ENCODE data around the gene IFI6. TPM values are rescaled to one million over a fixed set of nuclear protein-coding genes. Genes with fewer than 3 reads are reported as not detected.

The IFI6 gene
- total and polyA plus RNA-seq, 2 of the 13 experiments (the other 11 are each of a cell fraction or from before 2014, with no cell fraction given), result 12.9 to 13.2 TPM

DNA sequence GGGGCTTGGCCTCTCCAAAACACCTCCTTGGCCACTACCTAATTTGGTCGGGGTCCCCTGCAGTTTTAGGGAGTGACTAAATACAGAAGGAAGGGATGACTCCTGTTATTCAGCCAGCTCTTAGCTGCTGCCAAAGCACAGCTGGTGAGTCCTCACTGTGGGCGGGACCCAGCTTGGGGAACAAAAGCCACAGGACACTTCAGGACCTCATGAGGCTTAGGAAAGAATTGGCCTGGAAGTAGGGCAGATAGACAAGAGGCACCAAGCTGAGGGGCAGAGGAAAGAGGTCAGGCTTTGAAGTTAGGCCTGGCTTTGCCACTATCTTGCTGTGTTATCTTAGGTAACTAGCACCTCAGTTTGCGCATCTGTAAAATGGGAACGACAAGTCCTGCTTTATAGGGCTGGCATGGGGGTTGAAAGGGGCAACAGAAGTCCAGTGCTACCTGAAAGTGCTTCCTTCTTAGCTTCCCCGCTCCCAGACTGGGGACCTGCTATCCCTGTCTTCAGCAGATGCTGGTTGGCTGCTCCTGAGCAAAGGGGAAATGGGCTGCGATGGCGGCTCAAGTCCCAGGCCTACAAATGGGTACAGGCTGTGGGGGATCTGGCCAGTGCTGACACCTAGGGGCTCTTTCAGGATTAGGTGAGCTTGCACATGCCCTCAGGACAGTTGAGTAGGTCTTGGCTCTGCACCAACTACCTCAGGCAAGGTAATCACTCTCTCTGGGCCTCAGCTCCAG is 15.7 kb downstream of the IFI6 start (continued):
- no peak for TF ChIP-seq FOXP4 (CRISPR knock-in tag; IDR thresholded peaks at IDR 0.05)
- TF ChIP-seq ZBTB33 (CRISPR knock-in tag; IDR thresholded peaks at IDR 0.05), result 0 out of 2 replicates have a peak, but pooled peaks have one; percentile 12
- TF ChIP-seq PPARG (CRISPR knock-in tag; conservative IDR thresholded peaks at IDR 0.05), result no peak
- no peak for TF ChIP-seq ZNF850 (CRISPR knock-in tag; conservative IDR thresholded peaks at IDR 0.05)
- no peak for TF ChIP-seq THAP11 (CRISPR knock-in tag; IDR thresholded peaks at IDR 0.05)
- peak; percentile 79; the same call in 1 of the 2 replicates for TF ChIP-seq CHD4 (IDR thresholded peaks at IDR 0.05; ENCODE audit: borderline replicate concordance, low read length)
- no peak for TF ChIP-seq ZNF556 (CRISPR knock-in tag; IDR thresholded peaks at IDR 0.05; ENCODE audit: borderline replicate concordance)
- peak; percentile 97 for TF ChIP-seq ZNF629 (CRISPR knock-in tag; conservative IDR thresholded peaks at IDR 0.05)
- 0 out of 2 replicates have a peak, but pooled peaks have one; percentile 25 for TF ChIP-seq HDAC2 (CRISPR knock-in tag; IDR thresholded peaks at IDR 0.05)
- TF ChIP-seq ZNF407 (CRISPR knock-in tag; IDR thresholded peaks at IDR 0.05; ENCODE audit: not compliant biosample characterization), result no peak
- TF ChIP-seq, protein P1, sequence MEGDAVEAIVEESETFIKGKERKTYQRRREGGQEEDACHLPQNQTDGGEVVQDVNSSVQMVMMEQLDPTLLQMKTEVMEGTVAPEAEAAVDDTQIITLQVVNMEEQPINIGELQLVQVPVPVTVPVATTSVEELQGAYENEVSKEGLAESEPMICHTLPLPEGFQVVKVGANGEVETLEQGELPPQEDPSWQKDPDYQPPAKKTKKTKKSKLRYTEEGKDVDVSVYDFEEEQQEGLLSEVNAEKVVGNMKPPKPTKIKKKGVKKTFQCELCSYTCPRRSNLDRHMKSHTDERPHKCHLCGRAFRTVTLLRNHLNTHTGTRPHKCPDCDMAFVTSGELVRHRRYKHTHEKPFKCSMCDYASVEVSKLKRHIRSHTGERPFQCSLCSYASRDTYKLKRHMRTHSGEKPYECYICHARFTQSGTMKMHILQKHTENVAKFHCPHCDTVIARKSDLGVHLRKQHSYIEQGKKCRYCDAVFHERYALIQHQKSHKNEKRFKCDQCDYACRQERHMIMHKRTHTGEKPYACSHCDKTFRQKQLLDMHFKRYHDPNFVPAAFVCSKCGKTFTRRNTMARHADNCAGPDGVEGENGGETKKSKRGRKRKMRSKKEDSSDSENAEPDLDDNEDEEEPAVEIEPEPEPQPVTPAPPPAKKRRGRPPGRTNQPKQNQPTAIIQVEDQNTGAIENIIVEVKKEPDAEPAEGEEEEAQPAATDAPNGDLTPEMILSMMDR (CRISPR knock-in tag; IDR thresholded peaks at IDR 0.05), result peak; percentile 25; the same call in 1 of the 2 replicates
- TF ChIP-seq ZNF878 (CRISPR knock-in tag; IDR thresholded peaks at IDR 0.05), result no peak
